ENCODE measurements around the gene CLEC18C. TPM values are rescaled to one million over a fixed set of nuclear protein-coding genes. Genes with fewer than 3 reads are reported as not detected.

Gene CLEC18C
- total and polyA plus RNA-seq, 2 of the 4 experiments (the other 2 are of a cell fraction): 0.03 TPM; not detected in 1

GRCh38 chr16:70157477-70158260, 15.9 kb upstream of the CLEC18C start:
- H4K91ac ChIP-seq (ENCODE audit: insufficient read depth, low read depth, low read length): no peak overlapping the region
- no peak overlapping the region for H2BK120ac ChIP-seq (ENCODE audit: low read depth, low read length)
- TF ChIP-seq FOS (IDR thresholded peaks at IDR 0.05; ENCODE audit: low read depth, low read length) (no peak), BHLHE40 (IDR thresholded peaks at IDR 0.05; ENCODE audit: low read depth, low read length) (no peak), CHD1 (IDR thresholded peaks at IDR 0.05; ENCODE audit: low read depth, low read length) (no peak), POLR2A (IDR thresholded peaks at IDR 0.05; ENCODE audit: low read depth, low read length) (no peak), CEBPB (IDR thresholded peaks at IDR 0.05; ENCODE audit: low read depth, low read length) (no peak), RAD21 (IDR thresholded peaks at IDR 0.05; ENCODE audit: low read length) (no peak), MAZ (IDR thresholded peaks at IDR 0.05; ENCODE audit: borderline replicate concordance, low read depth, low read length) (no peak), MXI1 (IDR thresholded peaks at IDR 0.05; ENCODE audit: borderline replicate concordance, low read depth, low read length) (no peak)
- TF ChIP-seq, protein P1, sequence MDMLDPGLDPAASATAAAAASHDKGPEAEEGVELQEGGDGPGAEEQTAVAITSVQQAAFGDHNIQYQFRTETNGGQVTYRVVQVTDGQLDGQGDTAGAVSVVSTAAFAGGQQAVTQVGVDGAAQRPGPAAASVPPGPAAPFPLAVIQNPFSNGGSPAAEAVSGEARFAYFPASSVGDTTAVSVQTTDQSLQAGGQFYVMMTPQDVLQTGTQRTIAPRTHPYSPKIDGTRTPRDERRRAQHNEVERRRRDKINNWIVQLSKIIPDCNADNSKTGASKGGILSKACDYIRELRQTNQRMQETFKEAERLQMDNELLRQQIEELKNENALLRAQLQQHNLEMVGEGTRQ (IDR thresholded peaks at IDR 0.05; ENCODE audit: low read depth, low read length): no peak
- H3K18ac ChIP-seq (ENCODE audit: low read depth, low read length): no peak overlapping the region
- H3K4me2 ChIP-seq (ENCODE audit: low read depth, low read length): no peak overlapping the region
- no peak overlapping the region for H2BK15ac ChIP-seq (ENCODE audit: low read depth, low read length)
- intact Hi-C loops (cut with micrococcal nuclease) (no loop called here), in situ Hi-C loops (cut with MboI; ENCODE audit: low sequenced_read_pairs) (no loop called here), dilution Hi-C loops (cut with HindIII; ENCODE audit: low sequenced_read_pairs, unreplicated experiment) (no loop called here)
- no peak overlapping the region for H2BK20ac ChIP-seq (ENCODE audit: low read depth, low read length)
- no peak overlapping the region for H3K27ac ChIP-seq (ENCODE audit: insufficient read depth, low read length)
- WGBS, 2 experiments (ENCODE audit: extremely low coverage in 2 of 2, insufficient read length in 1 of 2): 89% methylated on average over 5 of the region's 8 CpGs; no CpG with 5 or more reads in 1 of the 2 experiments
- no peak overlapping the region for H3K14ac ChIP-seq (replicated peaks; ENCODE audit: low read depth, low read length)
- DNase-seq (no peak), ATAC-seq (ENCODE audit: low read depth) (no peak)
- CTCF ChIA-PET: no interaction called here
- POLR2A ChIA-PET (ENCODE audit: unreplicated experiment): no interaction called here
- no peaks in the 10 kb centered on the region for H3K9me3 ChIP-seq (ENCODE audit: control insufficient read depth, insufficient read depth, low read length)
- no peak overlapping the region for H2AK9ac ChIP-seq (replicated peaks; ENCODE audit: low read depth, low read length, poor library complexity)
- H2AFZ ChIP-seq (replicated peaks; ENCODE audit: low read length, poor library complexity): no peak overlapping the region
- H4K5ac ChIP-seq (ENCODE audit: low read depth, low read length): no peak overlapping the region
- H3K4me1 ChIP-seq (ENCODE audit: control insufficient read depth, insufficient read depth, low read length): peaks cover 8% of the 10 kb centered on the region
- H3K9ac ChIP-seq (ENCODE audit: low read depth, low read length): no peak overlapping the region
- H3K56ac ChIP-seq (ENCODE audit: extremely low read depth, insufficient read depth, low read length): no peak overlapping the region
- H3K36me3 ChIP-seq (ENCODE audit: control insufficient read depth, insufficient read depth, low read length): peaks cover 66% of the 10 kb centered on the region
- H2AK5ac ChIP-seq (ENCODE audit: low read depth, low read length): no peak overlapping the region
- peaks cover 13% of the 10 kb centered on the region; the same call in 1 of the 2 replicates for H3K9me1 ChIP-seq (ENCODE audit: insufficient read depth, low read length)
- no peak overlapping the region for H3K23ac ChIP-seq (ENCODE audit: low read depth, low read length)
- H4K20me1 ChIP-seq (ENCODE audit: insufficient read depth, low read length): peaks cover 3% of the 10 kb centered on the region; the same call in 1 of the 2 replicates
- no peaks in the 10 kb centered on the region for H3K27me3 ChIP-seq (ENCODE audit: control insufficient read depth, insufficient read depth, low read length)
- H3K4me3 ChIP-seq (ENCODE audit: insufficient read depth, low read depth, low read length): no peak overlapping the region
- no peak overlapping the region for H4K8ac ChIP-seq (ENCODE audit: low read depth in 2 of 2, low read length in 2 of 2)
- H3K4ac ChIP-seq (ENCODE audit: low read depth, low read length): no peak overlapping the region
- no TSS peak for BruUV-seq (replicated peaks)
- no peaks in the 10 kb centered on the region for H3K79me1 ChIP-seq (ENCODE audit: low read depth in 1 of 2, low read length in 2 of 2)
- no peak overlapping the region for H2BK5ac ChIP-seq (ENCODE audit: low read depth, low read length, poor library complexity, severe bottlenecking)

Measured in IMR-90 (cell line).